HG03354 (cell line): ENCODE data around the gene ADGRG1.

Source experiments
- ATAC-seq: cut with Tn5 transposase; IDR thresholded peaks from one replicate; pipeline ENCODE4 v1.9.1; 2021; ENCODE audit warnings: mild to moderate bottlenecking; ENCODE audit not compliant: unreplicated experiment, poor library complexity, severe bottlenecking

ADGRG1 gene

GRCh38 chr16:57645169-57645568, 16.7 kb downstream of the ADGRG1 start:
- no peak for ATAC-seq

DNA sequence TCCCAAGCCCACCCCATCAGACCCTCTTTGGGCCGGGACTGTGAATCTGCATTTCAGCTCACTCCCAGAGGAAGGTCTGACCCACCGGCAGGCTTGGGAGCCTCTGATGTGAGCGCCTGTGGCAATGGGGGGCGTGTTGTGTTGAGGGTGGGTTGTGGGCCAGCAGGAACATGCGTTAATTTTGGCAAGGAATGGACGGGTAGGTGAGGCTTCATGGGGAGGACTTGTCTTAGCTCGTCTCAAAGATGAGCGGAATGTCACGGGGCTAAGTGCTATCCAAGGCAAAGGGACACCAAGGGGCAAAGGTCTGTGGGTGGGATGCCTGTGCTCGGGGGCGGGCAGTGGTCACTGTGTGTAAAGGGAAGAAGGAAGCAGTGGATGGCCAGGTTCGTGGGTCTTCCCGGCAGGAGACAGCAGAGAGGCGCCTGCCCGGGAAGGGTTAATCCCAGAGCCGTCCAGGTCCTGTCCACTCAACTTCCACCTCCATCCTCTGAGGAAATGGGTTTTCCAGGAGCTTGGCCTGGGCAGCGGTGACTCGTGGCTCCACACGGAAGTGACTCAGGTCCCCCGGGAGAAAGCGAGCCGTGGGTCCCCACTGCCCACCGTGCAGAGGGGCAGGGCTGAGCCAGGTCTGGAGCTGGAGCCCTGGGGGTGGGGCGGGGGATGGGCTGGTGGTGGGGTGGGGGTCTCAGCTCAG, 17.4 kb downstream of the ADGRG1 start:
- ATAC-seq = no peak

GRCh38 chr16:57646388-57647039, 18.1 kb downstream of the ADGRG1 start:
- no peak for ATAC-seq

- ATAC-seq = no peak
Measured at GRCh38 chr16:57647136-57647875, 18.9 kb downstream of the ADGRG1 start.

DNA sequence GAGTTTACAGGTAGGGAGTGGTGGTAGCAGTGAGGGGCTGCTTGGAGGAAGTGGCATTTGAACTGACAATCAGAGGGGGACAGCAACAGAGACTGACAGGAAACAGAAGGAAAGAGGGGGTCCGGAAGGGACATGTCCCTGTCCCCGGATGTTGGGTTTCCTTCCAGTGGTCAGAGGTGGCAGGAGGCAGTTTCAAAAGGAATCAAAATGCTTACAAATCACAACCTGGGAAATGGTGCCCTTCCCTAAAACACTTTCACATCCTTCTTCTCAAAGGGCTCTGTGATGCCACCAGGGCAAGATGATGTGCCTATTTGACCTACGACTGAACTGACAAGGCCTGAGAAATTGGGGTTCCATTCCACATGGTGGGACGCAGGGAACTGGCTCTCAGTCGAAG, 19.7 kb downstream of the ADGRG1 start:
- no peak for ATAC-seq

DNA sequence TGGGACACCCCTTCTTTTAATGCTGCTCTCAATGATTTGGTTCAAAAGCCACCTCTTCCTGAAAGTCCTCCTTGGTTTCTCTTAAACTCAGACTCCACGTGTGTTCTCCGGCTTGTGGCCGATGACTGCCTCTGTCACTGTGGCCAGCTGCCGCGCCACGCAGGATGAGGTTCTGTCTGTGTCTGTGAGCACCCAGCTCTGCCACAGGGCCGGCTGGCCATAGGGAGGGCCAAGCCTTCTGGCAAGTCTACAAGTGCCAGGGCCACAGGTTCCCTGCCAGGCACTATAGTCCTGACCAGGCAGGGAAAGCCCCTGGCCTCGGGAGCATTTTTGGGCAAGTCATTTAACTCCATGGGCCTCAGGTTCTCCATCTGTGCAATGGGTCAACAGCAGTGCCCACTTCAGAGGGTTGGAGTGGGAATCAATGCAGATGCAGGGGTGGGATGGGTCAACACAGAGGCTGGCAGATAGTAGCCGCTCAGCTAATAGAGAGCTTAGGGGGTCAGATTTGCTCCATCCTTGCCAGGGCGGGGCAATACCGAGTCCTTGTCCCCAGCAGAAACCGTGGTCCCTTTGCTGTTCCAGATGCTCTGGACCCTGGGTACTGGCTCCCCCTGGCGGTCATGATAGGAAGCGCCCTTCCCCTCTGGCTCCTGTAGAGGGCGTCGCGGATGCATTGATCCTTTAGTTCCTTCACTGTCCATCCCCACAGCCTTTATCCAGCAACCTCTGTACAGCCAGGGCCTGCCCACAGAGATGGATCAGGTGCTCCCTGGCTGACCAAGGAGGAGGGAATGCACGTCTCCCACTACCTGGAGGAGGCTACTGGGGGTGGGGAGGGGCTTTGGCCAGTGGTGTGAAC, 20.4 kb downstream of the ADGRG1 start:
- peak; percentile 71 for ATAC-seq

- no peak for ATAC-seq
Measured at GRCh38 chr16:57649443-57649751, 21.0 kb downstream of the ADGRG1 start.

- no peak for ATAC-seq
Measured at GRCh38 chr16:57649846-57650245, 21.4 kb downstream of the ADGRG1 start.

GRCh38 chr16:57651344-57652333, 23.2 kb downstream of the ADGRG1 start:
- ATAC-seq = no peak

DNA sequence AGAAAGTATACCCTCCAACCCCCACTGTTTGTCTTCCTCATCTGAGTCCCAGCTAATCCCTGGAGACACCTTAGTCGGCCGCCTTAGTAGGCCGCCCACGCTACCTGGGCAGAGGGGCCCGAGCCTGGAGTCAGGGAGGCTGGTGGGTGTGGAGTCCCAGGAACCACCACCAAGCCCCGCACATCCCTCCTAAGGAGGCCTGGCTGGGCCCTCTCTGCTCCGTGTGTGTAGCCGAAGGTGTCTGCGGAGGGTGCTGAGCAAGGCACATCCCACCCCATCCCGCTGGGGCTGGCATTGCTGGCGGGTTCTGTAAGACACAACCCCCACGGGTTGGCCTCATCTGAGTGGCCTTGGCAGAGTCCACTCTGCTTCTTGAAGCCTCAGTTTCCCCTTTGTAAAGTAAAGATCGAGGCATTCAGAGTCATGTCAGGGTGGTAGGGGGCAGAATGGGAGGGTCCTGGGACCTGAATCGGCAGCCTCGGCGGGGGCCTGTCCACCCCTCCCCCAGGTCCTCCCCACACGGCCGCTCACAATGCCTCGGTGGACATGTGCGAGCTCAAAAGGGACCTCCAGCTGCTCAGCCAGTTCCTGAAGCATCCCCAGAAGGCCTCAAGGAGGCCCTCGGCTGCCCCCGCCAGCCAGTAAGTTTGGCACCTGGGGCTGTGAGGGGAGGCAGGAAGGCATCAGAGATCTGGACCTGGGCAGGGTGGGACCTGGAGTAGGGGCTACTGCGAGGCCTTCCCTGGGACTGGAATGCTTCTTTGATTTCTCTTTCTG, 24.5 kb downstream of the ADGRG1 start:
- no peak for ATAC-seq

- no peak for ATAC-seq
Measured at GRCh38 chr16:57653936-57654335, 25.5 kb downstream of the ADGRG1 start.

GRCh38 chr16:57656342-57656955, 28.0 kb downstream of the ADGRG1 start:
- no peak for ATAC-seq

DNA sequence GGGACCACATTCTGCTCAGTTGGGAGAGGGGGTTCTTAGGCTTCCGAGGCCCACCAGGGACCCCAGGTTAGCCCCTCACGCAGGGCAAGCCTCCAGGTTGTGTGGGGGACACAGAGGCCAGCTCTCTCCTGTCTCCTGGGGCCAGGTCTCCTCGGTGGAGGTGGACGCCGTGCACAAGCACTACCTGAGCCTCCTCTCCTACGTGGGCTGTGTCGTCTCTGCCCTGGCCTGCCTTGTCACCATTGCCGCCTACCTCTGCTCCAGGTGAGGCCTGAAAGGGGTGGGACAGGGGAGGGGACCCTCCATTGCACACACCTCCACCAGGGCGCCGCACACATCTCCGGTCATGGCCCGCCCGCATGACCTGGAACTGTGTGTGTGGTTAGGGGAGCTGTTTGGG, 28.8 kb downstream of the ADGRG1 start:
- ATAC-seq = no peak

- ATAC-seq = no peak
Measured at GRCh38 chr16:57658130-57658877, 29.9 kb downstream of the ADGRG1 start.

- ATAC-seq = no peak
Measured at GRCh38 chr16:57658878-57659674, 30.6 kb downstream of the ADGRG1 start.

- no peak for ATAC-seq
Measured at GRCh38 chr16:57660715-57661463, 32.5 kb downstream of the ADGRG1 start.
